ENCODE results near the gene PLA2G15. TPM values are rescaled to one million over a fixed set of nuclear protein-coding genes. Genes with fewer than 3 reads are reported as not detected.

PLA2G15 gene
- total and polyA plus RNA-seq, 2 of the 13 experiments (the other 11 are each of a cell fraction or from before 2014, with no cell fraction given) = 14.4 to 23.7 TPM

- TF ChIP-seq SATB2 (CRISPR knock-in tag; IDR thresholded peaks at IDR 0.05) = peak; percentile 51; the same call in 1 of the 2 replicates
- TF ChIP-seq ZFP1 (CRISPR knock-in tag; IDR thresholded peaks at IDR 0.05) = no peak
- no peak for TF ChIP-seq ZMYM2 (CRISPR knock-in tag; IDR thresholded peaks at IDR 0.05)
- TF ChIP-seq MTF2 (CRISPR knock-in tag; IDR thresholded peaks at IDR 0.05; ENCODE audit: borderline replicate concordance) = 0 out of 2 replicates have a peak, but pooled peaks have one; percentile 21
- TF ChIP-seq AGO2 (optimal IDR thresholded peaks at IDR 0.05; ENCODE audit: low read depth, low read length) = peak; percentile 89
- TF ChIP-seq ZNF775 (CRISPR knock-in tag; IDR thresholded peaks at IDR 0.05; ENCODE audit: borderline replicate concordance) = 0 out of 2 replicates have a peak, but pooled peaks have one; percentile 6
- peak; percentile 89 for TF ChIP-seq SNAI1 (CRISPR knock-in tag; IDR thresholded peaks at IDR 0.05; ENCODE audit: borderline replicate concordance)
- TF ChIP-seq ZNF224 (CRISPR knock-in tag; IDR thresholded peaks at IDR 0.05) = 0 out of 2 replicates have a peak, but pooled peaks have one; percentile 63
- TF ChIP-seq ZSCAN5A (CRISPR knock-in tag; IDR thresholded peaks at IDR 0.05; ENCODE audit: borderline replicate concordance) = 0 out of 2 replicates have a peak, but pooled peaks have one; percentile 11
- peak; percentile 31; the same call in 1 of the 2 replicates for TF ChIP-seq ZSCAN22 (CRISPR knock-in tag; IDR thresholded peaks at IDR 0.05)
- no peak for TF ChIP-seq ZFAT (CRISPR knock-in tag; conservative IDR thresholded peaks at IDR 0.05)
- peak; percentile 27; the same call in 1 of the 3 replicates for TF ChIP-seq MXI1 (IDR thresholded peaks at IDR 0.05; ENCODE audit: borderline replicate concordance, low read depth, low read length)
- 0 out of 2 replicates have a peak, but pooled peaks have one; percentile 15 for TF ChIP-seq NR2F2 (IDR thresholded peaks at IDR 0.05; ENCODE audit: borderline replicate concordance, low read depth)
- TF ChIP-seq ZNF772 (CRISPR knock-in tag; IDR thresholded peaks at IDR 0.05) = no peak
- no peak for TF ChIP-seq ZNF230 (CRISPR knock-in tag; IDR thresholded peaks at IDR 0.05)
- 0 out of 2 replicates have a peak, but pooled peaks have one; percentile 30 for TF ChIP-seq ZNF703 (CRISPR knock-in tag; IDR thresholded peaks at IDR 0.05; ENCODE audit: borderline replicate concordance)
- no peak for TF ChIP-seq ZNF33B (CRISPR knock-in tag; IDR thresholded peaks at IDR 0.05)
- TF ChIP-seq ZNF446 (CRISPR knock-in tag; IDR thresholded peaks at IDR 0.05) = 0 out of 2 replicates have a peak, but pooled peaks have one; percentile 11
- peak; percentile 6; the same call in 1 of the 2 replicates for TF ChIP-seq ZSCAN21 (CRISPR knock-in tag; IDR thresholded peaks at IDR 0.05; ENCODE audit: borderline replicate concordance)
- no peak for TF ChIP-seq ZIK1 (CRISPR knock-in tag; IDR thresholded peaks at IDR 0.05; ENCODE audit: borderline replicate concordance, low read depth)
- peak; percentile 68; the same call in 1 of the 2 replicates for TF ChIP-seq SMAD1 (CRISPR knock-in tag; IDR thresholded peaks at IDR 0.05; ENCODE audit: borderline replicate concordance, low read depth)
- TF ChIP-seq ZNF280B (CRISPR knock-in tag; IDR thresholded peaks at IDR 0.05; ENCODE audit: borderline replicate concordance) = 0 out of 2 replicates have a peak, but pooled peaks have one; percentile 20
- TF ChIP-seq DMAP1 (CRISPR knock-in tag; IDR thresholded peaks at IDR 0.05) = 0 out of 2 replicates have a peak, but pooled peaks have one; percentile 11
- TF ChIP-seq ZNF30 (CRISPR knock-in tag; IDR thresholded peaks at IDR 0.05) = no peak; the same call in 1 of the 2 replicates
- peak; percentile 8; the same call in 1 of the 2 replicates for TF ChIP-seq MAX (IDR thresholded peaks at IDR 0.05)
- peak; percentile 61 for TF ChIP-seq IKZF4 (CRISPR knock-in tag; IDR thresholded peaks at IDR 0.05; ENCODE audit: borderline replicate concordance, low read depth, not compliant biosample characterization)
- TF ChIP-seq CEBPB (IDR thresholded peaks at IDR 0.05; ENCODE audit: borderline replicate concordance, low read depth, low read length) = no peak
These were observed 8.3 kb upstream of the PLA2G15 start (continued) for GRCh38 chr16:68236826-68237242.

Measured in HepG2 (cell line).